ENCODE measurements around the gene NIM1K. TPM values are rescaled to one million over a fixed set of nuclear protein-coding genes. Genes with fewer than 3 reads are reported as not detected.

The NIM1K gene
- total and polyA plus RNA-seq, 10 of the 15 experiments (the other 5 are each of a cell fraction or from before 2014, with no cell fraction given), result 0.27 to 1.7 (median 0.66) TPM

- TF ChIP-seq EP300 (IDR thresholded peaks at IDR 0.05; ENCODE audit: borderline replicate concordance in 1 of 2, control insufficient read depth in 1 of 2, low read depth in 2 of 2, low read length in 2 of 2) (no peak), TCF3 (IDR thresholded peaks at IDR 0.05; ENCODE audit: borderline replicate concordance, insufficient read depth, low read depth, low read length) (no peak), ZNF687 (IDR thresholded peaks at IDR 0.05) (no peak), GABPA (IDR thresholded peaks at IDR 0.05; ENCODE audit: low read depth) (no peak), NKRF (conservative IDR thresholded peaks at IDR 0.05) (no peak), FOXK2 (IDR thresholded peaks at IDR 0.05) (no peak), IRF3 (IDR thresholded peaks at IDR 0.05) (no peak), SMARCA5 (IDR thresholded peaks at IDR 0.05) (no peak), MTA2 (IDR thresholded peaks at IDR 0.05; ENCODE audit: low read depth) (no peak)
Measured at GRCh38 chr5:43174586-43174985, 17.4 kb upstream of the NIM1K start (continued).
